Suppressor macrophage treated with lipopolysaccharide for 4 hours (primary cell): Measurements from ENCODE around the gene KLK10.

ENCODE experiments used
- DNase-seq: peaks from one replicate; pipeline ENCODE4 v3.0.0-alpha.2; 2020

The KLK10 gene

DNA sequence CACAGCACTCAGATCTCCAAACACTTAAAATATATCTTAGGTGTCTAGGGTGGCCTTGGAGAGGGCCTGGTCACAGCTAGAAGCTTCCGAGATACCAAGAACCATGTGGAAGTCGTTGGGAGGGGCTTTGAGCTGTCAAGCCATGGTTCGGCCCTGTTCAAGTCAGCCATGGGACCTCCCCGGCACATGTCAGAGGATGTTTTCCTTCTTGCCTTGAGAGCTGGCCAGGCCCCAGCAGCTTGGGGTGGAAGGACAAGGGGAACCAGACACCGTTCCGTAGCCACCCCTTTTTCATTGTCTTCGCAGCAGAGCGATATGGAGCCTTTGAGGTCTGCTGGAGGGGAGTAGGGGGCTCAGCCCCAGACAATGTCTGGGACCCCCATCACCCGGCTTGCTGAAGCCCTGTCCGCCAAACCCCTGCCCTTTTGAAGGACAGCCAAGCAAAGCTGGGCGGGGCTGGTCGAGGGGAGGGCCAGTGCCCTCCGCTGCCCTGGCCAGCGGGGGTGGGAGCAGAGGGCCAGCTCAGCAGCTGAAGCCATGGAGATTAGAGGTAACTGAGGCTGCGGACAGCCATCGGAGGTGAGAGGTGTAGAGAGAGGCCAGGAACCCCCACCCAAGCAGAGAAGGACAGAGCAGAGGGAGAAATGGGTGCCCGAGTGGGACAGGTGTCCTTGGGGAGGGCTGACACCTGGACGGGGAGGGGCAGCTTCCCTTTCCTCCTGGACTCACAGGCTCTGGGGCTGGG lies 6.5 kb upstream of the KLK10 start:
- no peak for DNase-seq

DNA sequence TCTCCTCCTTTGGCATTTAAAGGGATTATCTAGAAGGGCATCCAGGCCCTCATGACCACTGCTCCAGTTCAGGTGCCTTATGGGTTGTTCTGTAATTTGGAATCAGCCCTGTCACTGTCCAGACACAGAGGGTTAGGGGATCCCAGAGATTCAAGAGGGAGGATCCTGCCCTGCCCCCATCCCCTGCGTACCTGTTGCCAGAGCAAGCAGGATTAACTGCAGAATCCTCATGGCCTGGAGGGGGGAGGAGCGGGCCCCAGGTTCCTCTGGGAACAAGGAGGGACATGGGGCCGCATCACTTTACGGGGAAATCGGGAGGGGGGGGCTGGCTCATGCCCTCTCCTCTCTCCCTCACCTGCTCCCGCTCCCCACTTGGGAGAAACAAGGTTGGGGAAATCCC lies 5.9 kb upstream of the KLK10 start:
- no peak for DNase-seq

DNA sequence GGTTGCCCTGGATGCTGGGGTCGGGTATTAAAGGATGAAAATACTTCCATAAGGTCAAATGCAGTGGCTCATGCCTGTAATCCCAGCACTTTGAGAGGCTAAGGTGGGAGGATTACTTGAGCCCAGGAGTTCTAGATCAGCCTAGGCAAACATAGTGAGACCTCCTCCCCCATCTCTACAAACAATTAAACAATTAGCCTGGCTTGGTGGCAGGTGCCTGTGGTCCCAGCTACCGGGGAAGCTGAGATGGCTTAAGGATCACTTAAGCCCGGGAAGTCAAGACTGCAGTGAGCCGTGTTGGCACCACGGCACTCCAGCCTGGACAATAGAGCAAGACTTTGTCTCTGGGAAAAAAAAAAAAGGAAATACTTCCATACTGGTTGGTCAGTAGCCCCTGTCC lies 5.4 kb upstream of the KLK10 start:
- DNase-seq = no peak

DNA sequence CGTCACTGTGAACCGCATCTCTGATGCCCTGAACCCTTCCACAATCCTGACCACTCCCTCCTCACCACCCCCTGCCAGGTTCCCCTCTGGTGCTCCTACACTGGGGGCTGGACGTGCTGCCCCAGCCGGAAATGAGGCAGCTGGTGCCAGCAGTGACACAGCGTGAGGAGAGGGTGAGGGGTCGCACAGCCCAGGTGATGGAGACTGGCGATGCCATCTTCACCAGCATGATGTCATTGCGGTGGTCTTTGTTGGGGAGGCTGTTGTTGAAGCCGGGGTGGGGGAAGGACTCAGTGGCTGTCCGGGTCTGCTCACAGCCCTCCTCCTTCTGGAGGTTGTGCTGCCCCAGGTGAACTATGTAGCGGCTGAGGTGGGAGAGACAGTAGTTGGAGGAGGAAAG lies 4.4 kb upstream of the KLK10 start:
- DNase-seq = no peak

DNA sequence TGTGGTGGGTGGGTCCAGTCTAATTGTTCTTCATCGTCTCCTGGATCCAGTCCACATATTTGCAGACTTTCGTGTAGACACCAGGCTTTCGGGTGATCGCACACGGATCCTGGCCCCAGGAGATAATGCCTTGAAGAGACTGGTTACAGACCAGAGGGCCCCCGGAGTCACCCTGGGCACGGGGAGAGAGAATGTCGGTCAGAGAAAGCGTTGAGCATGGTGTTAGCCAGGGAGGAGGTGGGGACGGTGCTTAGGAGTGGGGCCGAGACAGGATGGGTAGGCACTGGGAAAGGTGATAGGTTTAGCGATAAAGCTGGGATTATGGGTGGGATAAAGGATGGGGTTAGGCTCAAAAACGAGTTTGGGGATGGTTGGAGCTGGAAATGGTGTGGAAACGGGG lies 3.0 kb upstream of the KLK10 start:
- DNase-seq = no peak

DNA sequence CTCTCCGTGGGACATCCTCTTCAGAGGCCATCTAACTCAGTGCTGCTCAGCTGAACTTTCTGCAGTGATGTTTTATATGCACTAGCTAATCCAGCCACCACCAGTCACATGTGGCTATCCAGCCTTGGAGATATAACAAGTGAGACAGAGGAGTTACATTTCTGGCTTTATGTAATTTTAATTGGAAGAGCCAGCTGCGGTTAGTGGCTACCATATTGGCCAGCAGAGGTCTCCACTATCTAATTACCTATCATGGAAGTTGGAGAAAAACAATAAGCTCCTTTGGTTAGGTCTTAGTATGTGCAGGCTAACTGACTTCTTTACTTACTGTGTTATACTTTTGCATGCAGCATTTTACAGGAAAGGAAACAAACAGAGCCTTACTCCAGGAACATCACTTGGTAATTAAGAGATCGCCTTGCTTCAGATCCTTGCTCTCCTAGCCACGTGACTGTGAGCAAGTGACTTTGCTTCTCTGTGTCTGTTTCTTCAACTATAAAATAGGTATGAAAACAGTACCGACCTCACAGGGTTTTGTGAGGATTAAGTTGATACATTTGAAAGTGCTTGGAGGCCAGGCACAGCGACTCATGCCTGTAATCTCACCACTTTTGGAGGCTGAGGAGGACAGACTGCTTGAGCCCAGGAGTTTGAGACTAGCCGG lies 1.6 kb upstream of the KLK10 start:
- DNase-seq = peak; percentile 51

DNA sequence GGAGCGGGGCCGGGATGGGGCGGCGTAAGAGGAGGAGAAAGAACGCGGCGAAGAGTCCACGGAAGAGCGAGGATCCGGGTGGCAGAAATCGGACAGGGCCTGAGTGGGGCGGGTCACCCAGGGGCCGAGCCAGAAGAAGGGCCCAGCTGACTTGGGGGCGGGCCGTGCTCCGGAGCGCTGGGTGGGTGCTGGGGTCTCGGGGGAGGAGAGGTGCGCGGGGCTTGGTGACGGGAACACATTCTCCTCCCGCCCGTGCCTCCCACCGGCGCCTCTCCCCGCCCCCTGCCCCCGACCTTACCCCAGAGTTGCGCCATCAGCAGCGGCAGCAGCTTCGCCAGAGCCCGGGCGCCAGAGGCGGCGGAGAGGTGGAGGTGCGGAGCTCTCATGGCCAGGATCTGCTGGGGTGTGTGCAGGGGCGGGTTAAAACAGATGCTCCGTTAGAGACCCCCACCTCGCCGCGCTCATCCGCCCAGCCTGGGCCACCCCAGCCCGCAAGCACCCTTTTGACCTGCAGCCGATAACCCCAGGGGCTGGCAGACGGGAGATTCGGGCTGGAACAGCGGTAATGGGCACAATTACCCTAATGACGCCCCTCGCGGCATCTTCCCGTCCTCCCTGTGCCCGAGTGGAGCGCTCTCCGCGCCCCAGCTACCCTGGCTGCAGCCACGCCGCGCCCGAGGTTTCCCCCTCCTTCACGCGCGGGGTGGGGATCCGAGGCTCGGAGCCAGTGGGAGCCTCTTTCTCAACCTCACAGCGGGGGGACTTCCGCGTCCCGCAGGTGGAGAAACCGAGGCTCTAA lies 565 bp downstream of the KLK10 start:
- DNase-seq = peak; percentile 22

DNA sequence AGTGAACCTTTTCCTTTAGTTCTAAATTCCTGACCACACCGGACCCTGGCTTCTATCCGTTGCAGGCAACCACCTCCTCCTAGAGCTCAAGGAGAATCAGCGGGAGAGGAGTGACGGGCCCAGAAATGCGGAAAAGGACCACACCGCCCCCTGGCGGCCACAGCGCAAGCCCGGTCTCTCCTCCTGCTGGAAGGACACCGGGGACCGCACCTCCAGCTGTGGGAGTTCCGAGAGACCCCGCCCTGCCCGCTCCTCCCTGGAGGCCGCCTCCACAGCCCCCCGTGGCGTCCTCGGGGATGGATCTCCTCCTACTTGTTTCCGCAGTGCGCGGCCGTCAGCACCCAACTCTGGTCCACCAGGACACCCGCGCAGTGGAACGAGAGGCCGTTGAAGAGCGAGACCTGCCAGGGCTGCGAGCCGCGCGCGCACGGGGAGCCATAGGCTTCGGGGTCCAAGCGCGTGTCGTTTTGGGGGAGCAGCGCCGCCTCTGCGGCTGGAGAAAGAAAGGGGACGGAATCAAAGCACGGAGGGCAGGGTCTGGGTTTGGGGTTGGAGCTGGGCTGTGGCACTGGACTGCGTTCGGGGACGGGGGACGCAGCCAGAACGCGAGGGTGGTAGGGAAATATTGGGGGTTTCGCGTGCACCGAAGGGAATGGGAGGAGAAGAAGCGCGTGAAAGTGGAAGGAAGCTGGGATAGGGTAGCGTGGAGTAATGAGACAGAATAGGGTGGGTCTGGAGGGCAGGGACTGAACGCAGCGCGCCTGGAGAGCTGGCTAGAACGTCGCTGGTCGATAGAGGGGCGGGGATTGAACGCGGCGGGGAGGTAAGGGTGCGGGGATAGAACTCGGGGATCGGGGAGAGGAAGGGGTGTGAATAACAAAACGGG lies 2.5 kb downstream of the KLK10 start:
- DNase-seq = peak; percentile 69

DNA sequence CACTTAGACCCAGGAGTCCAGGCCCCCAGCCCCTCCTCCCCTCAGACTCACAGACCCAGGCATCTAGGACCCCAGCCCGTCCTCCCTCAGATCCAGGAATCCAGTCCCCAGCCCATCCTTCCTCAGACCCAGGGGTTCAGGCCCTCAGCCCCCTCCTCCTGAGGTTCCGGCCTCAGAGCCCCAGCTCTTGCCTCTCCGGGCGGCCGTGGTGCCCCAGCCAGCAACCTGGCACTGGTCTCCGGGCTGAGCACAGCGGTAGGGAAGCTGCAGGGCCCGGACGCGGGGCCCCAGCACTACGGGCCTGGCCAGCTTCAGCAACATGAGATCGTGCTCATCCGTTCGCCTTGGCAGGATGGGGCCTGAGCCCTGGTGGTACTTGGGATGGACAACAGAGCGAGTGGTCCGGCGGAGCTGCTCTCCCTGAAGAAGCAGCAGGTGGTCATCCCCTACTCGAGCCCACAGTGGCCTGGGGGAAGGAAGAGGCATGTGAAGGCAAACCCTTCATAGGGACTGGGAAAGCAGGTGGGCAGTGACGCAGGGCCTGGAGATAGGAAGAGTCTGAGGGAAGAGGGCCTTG lies 3.7 kb downstream of the KLK10 start:
- no peak for DNase-seq

DNA sequence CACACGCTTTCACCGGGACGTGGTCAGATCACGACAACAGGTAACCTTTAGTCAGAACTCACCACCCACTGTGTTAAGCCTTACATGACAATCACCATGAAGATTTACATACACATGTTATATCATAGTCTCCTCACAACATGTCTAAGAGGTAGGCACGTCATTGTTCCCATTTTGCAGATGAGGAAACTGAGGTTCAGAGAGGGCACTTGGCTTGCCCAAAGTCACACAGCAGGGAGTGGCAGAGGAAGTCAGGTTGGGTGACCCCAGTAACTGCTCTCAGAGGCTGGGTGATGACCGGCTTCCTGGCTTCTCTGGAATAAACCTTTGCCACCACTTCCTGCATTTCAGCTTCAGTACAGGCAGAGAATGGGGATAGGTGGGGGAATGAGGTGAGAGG lies 5.3 kb downstream of the KLK10 start:
- DNase-seq = no peak

DNA sequence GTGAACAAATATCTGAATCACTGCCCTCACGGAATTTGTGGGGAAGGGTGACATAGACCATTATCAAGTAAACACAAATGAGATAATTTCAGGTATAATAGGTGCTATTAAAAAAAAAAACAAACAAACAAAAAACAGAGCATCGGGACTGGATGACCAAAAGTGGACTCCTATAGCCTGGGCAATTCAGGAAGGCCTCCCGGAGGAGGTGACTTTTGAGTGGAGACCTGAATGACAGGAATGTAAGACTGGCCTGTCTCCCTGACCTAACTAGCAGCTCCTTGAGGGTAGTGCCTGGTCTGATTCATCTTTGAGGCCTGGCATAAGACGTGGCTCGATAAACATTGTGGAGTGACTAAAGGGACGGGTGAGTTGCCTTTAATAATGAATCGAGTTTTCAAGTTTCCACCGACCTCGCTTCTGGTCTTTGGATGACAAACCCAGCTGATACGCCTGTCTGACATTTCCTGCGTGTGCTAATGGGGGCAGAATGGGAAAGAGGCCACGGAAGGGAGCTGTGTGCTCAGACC lies 6.8 kb downstream of the KLK10 start:
- DNase-seq = no peak

DNA sequence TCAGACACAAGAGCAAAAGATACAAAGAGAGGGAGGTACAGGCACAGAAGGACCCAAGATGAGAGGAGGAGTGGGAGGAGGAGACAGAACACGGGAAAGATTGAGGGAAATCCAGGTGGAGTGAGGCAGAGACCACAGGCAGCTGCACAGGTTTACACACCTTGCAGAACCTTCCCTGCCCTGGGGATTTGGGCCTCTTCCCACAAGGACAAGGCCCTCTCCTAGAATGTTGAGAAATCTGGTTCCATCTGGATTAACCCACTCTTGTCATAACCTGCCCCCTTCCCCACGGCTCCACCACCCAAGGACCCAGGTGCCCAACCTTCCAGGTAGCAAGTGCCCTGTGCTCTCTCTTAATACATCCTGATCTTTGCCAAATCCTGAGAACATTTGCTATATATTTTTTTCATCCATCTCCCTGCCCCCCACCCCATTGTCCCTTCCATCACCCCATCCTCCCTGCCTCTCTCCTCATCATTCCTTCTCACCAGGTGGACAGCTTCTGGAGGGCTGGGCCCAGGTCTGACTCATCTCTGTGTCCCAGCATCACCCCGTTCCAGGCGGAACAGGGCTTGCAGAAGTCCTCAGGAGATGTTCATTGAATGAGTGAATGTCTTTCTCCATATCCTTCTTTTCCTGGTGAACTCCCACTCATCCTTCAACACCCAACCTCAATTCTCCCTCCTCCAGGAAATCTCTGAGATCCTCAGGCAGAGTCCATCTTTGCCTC lies 9.3 kb downstream of the KLK10 start:
- no peak for DNase-seq

DNA sequence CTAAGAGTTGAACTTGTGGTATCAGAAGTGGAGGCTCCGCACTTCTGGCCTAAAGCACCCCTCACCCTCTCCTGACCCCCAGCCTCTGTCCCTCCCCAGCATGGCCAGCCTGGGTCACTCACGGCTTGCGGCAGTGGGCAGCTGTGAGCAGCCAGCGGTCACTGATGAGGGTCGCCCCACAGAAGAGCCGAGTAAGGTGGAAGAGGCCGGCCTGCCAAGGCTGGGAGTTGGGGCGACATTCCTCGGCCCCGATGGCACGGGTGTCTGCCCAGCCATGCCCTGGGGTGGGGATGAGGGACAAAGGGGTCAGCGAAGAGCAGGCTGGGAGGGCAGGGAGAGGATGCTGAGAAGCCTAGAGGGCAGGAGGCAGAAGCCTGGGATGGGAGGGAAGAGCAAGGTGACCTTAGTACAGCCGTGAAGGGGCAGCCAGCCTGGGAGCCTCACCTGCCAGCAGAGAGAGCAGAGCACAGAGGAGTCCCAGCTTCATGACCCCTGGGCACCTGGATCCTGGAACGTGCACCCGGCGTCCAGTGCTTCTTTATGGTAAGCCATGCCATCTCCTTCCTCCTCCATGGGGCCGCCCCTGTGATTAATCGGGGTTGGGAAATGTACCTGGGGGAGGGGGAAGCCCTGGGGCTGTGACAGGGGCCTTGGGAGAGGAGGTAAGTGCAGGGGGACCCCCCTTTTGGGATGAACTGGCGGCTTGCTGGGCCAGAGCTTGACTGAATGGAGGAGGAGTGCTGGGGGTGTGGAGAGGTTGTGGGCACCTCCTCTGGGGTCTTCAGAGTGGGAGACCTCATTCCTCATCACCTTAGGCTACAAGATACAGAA lies 10.2 kb downstream of the KLK10 start:
- no peak for DNase-seq

DNA sequence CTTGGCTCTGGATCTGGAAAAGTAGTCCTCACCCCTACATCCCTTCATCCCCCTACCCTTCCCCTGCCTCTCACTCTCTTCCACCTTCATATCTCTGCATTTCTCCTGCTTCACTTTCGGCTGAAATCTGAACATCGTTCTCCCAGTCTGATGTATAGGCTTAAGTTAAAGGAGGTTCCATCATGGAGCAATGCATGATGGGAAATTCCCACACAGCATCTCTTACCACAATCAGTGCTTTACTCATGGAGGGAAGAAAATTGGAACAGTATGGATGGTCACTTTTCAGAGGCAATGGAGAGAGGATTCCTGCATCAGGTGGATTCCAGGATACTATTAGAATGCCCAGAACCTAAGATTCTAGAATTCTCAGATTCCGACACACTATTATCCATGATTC lies 12.0 kb downstream of the KLK10 start:
- DNase-seq = no peak

DNA sequence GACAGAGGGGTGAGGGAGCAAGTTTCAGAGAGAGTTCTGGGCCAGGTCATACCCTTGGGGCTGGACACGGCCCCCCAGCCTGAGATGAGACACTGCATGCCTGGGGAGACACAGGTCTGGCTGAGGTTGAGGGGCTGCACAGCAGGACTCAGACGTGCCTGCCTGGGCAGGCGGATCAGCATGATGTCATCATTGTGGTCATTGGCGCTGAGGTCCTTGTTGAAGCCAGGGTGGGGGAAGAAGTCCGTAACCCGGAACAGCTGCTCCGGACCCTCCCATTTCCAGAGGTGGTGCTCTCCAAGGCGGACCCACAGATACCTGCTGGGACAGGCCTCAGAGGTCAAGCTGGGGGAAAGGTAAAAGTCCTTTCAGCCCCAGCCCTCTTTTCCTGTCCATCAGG lies 13.1 kb downstream of the KLK10 start:
- DNase-seq = no peak

DNA sequence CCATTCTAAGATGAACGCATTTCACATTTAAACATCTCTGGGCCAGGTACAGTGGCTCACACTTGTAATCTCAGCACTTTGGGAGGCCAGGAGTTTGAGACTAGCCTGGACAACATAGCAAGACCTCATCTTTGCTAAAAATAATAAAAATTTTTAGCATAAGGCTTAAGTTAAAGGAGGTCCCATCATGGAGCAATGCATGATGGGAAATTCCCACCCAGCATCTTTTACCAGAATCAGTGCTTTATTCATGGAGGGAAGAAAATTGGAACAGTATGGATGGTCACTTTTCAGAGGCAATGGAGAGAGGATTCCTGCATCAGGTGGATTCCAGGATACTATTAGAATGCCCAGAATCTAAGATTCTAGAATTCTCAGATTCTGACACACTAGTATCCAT lies 14.3 kb downstream of the KLK10 start:
- no peak for DNase-seq

DNA sequence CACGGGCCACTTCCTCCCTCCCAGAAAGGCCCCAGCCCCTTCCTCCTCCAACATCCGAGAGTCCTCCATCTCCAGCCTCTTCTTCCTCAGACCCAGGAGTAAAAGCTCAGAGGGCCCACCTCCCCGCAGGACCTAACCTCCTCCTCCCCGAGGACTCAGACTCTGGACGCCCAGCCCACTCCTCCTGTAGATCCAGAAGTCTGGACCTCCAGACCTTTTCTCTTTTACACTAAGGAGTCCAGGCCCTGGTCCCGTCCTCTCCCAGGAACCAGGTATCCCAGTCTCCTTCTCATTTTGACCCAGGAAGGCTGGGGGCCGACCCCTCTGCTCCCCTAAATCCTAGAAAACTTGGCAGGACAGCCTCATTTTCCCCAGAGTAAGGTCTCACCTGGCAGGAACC lies 16.2 kb downstream of the KLK10 start:
- no peak for DNase-seq

DNA sequence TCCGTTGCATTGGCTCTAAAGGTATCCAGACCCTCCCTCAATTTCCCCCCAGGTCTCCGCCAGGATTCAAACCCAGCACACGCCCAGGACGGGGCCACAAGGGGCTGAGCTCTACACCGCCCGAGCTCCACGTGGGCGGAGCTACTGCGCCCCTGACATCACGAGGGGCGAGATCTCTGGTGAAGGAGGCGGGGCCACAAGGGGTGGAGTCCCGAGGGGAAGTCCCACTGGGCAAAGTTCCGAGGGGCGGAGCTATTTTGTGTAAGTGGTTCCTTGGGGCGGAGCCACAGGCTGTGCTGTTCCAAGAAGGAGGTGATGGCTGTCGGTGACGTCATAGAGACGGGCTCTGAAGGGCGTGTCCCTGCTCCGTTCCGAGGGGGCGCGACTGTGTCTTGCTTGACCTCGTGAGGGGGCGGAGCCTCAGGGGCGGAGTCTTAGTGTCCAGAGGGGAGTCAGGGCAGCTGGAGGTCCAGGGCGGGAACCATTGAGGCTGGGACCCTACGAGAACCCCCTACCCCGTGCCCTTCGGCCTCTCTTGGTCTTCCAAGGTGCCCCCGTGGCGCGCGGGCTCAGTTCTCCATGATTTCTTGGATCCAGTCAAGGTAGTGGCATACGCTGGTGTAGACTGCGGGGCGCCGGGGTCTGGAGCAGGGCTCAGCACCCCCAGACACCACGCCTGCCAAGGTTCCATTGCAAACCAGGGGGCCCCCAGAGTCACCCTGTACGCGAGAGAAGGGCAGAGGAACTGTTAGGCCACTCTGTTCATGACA lies 16.8 kb downstream of the KLK10 start:
- DNase-seq = peak; percentile 37

DNA sequence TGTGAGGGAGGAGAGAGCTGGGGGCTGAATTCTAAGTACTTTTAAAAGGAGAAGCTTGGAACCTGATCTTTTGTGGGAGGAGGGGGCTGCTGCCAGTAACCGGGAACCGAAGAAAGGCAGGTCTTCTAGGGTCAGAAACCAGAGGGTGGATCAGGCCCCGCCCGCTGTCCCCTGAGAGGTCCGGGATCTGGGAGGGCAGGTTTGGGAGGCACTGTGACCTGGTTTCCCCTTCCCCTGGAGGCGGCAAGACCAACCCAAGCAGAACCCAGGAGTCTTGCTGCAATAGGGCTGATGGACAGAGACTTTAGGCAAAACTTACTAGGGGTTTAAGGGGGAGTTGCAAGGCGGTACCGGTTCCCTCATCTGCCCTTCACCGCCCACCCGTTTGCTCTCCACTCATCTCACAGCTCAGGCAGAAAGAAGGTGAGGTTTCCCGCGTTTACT lies 17.4 kb downstream of the KLK10 start:
- no peak for DNase-seq

DNA sequence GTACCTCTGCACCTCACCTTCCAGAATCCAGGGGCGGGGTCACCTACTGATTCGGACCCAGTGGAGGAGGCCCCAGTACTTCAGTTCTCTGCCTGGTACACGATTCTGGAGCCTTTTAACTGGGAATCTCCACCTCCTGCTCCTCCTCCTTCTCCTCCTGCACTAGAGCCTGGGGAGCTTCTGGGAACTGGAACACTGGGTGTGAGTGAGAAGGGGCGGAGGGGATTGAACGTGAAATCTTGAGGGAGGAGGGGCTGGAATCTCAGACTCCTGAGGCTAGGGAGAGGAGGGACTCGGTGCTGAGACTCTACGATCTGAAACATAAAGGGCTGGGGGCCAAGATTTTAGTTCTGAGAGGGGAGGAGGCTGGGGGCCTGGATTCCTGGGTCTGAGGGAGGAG lies 18.0 kb downstream of the KLK10 start, which contains the start of gene KLK8:
TSS of gene KLK8 (minus strand) at position 90 of the 400 bp plus-strand sequence. CDS start 437 bp downstream, outside the sequence.
- DNase-seq = no peak
